GM12872 (cell line): Measurements from ENCODE around the gene ATP9A.

Experiments
- CTCF ChIP-seq: IDR thresholded peaks from 3 replicates; pipeline ENCODE4 v1.5.1; 2011; ENCODE audit warnings: low read depth, mild to moderate bottlenecking, low read length, moderate library complexity; ENCODE audit not compliant: insufficient read depth

ATP9A gene

DNA sequence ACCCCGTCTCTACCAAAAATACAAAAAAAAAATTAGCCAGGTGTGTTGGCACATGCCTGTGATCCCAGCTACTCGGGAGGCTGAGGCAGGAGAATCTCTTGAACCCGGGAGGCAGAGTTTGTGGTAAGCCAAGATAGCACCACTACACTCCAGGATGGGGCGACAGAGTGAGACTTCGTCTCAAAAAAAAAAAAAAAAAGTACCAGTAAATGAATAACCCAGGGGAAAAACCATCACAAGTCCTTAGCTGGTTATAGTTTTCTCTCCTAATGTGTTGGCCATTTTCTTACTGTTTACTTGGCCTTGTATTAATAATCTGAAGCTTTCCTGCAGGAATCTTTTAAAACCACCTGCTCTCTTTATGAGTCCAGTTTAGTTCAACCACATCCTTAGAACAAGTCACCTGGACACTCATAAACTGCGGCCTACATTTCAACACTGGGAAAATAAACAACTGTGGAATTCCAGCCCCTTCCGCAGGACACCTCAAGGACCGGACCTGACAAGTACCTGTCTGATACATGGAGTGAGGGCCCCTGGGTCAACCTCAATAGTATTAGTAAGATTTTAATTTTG, 102.6 kb downstream of the ATP9A start:
- TF ChIP-seq CTCF, result no peak

DNA sequence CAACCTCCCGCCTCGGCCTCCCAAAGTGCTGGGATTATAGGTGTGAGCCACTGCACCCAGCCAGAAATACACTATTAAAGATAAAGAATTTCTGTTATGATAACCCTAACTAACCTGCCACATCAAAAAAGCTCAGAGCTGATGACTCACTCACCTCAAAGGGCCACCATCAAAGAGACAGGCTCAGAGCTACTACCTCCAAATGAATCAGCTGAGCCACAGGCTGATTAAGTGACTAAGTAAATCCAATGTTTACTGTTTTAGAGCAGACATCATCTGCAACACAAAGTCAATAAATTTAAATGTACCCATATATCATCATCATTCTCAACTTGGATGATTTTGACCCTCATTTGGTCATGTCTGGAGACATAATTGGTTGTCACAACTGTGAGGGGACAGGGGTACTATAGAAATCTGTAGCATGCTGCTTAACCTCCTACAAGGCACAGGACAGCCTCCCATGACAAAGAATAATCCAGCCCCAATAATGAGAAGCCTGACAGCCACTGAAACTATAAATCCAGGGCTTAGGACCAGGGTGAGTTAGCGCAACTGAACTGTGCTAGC, 106.5 kb downstream of the ATP9A start:
- no peak for TF ChIP-seq CTCF

DNA sequence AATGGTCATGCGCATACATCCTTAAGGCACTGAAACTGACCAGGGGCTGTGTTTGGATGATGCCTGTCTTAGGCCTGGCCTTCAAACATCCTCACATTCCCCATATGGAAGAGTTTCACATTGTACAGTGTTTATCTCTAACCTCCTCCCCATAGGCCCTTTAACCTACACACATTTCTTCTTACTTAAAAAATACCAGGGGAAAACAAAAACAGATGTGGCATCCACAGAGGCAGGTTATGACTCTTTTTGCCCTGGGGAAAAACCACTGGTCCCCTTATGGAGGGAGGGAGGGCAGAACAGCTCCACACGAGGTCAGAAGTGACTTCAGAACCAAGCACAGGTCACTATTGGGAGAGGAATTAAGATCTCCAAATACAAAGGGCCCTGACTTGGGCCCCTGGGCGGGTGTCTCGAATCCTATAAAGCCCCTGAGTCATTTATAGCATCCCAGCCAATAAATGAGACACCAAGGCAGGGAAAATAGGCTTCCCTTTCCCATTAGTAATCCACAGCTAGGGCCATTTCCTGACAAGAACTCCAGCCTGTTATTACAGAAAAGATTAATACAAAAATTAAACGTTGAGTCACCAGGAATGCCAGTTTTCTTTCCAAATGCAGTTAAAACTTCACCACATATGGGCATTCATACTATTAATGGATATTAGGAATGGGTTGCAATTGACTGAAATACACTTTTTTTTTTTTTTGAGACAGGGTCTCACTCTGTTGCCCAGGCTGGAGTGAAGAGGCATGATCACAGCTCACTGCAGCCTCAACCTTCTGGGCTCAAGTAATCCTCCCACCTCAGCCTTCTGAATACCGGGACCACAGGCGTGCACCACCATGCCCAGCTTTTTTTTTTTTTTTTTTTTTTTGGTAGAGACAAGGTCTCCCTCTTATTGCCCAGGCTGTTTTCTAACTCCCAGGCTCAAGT, 107.2 kb downstream of the ATP9A start:
- TF ChIP-seq CTCF, result no peak

GRCh38 chr20:51659491-51660050, 108.6 kb downstream of the ATP9A start:
- TF ChIP-seq CTCF, result no peak

DNA sequence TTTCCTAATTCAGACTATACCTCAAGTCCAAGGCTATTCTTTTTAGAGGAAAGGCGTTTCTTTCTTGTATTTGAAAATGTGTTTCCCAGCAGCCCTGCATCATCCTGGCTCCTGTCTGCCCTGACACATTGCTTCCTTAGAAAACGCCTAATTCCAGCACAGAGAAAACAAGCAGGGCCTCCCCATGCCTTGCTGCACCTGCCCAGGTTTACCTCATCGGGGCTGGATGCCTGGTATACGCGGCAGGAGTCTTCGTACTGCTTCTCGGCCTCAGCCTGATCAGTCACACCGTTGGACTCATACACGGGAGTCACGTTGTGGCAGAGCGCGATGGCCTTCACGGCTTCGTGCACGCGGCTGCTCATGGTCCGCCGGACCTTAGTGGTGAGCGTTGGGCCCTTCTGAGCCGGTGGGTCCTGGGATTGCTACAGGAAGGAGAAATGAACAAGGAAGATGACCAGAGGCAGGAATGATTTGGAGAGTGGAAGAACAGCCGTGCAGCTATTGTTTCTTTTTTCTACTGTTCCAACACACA, 111.4 kb downstream of the ATP9A start:
- TF ChIP-seq CTCF, result no peak

GRCh38 chr20:51654495-51654894, 113.7 kb downstream of the ATP9A start:
- no peak for TF ChIP-seq CTCF

DNA sequence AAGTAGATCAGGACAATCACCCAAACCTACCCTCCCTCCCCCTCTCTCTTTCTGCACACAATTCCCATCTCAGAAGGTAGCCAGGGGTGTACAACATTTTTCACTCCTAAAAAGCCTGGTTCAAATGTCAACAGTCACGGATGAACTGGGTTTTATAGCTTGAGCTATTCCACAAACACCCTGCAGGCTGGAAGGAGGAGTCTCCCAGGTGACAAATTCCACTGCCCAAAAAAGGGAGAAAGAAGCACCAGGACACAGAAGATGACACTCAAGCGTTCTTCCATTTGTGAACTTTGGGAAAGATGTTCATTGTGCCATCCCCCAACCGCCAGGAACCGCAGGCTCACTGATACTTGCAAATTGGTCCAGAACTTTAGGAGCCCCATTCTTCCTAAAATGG, 114.1 kb downstream of the ATP9A start:
- TF ChIP-seq CTCF, result no peak
